ACC112 (cell line): Measurements from ENCODE around the gene TBC1D3I.
"Not testable (repeated sequence)": the region's sequence is repeated elsewhere in the genome, so short reads cannot be mapped to it uniquely, and the experiment has no call there.

ENCODE experiments used
- H2AFZ ChIP-seq: fragments of 200-600 bp; sonication (generic); one replicate; pipeline ENCODE4 v1.6.0; 2017; ENCODE audit warnings: antibody characterized with exemption, low read length; ENCODE audit not compliant: unreplicated experiment
- H3K27ac ChIP-seq: fragments of 200-600 bp; sonication (generic); 2 replicates; pipeline ENCODE4 v1.5.1; 2014; ENCODE audit warnings: low read depth, mild to moderate bottlenecking, antibody characterized with exemption, low read length, moderate library complexity
- H3K27me3 ChIP-seq: fragments of 200-600 bp; sonication (generic); 2 replicates; pipeline ENCODE4 v1.6.1; 2014; ENCODE audit warnings: mild to moderate bottlenecking, antibody characterized with exemption, low read length, moderate library complexity, mixed read lengths; ENCODE audit not compliant: insufficient read depth
- H3K36me3 ChIP-seq: fragments of 200-600 bp; sonication (generic); 2 replicates; pipeline ENCODE4 v1.6.1; 2016; ENCODE audit warnings: mild to moderate bottlenecking, antibody characterized with exemption, low read length, moderate library complexity, mixed read lengths; ENCODE audit not compliant: insufficient read depth
- H3K4me1 ChIP-seq: fragments of 200-600 bp; sonication (generic); one replicate; pipeline ENCODE4 v1.6.1; 2016; ENCODE audit warnings: low read length, mixed read lengths; ENCODE audit not compliant: insufficient read depth, unreplicated experiment, control insufficient read depth
- H3K4me3 ChIP-seq: fragments of 200-600 bp; sonication (generic); 2 replicates; pipeline ENCODE4 v1.5.1; 2014; ENCODE audit warnings: mild to moderate bottlenecking, low read depth, low read length
- H3K79me2 ChIP-seq: fragments of 200-600 bp; sonication (generic); one replicate; pipeline ENCODE4 v1.6.0; 2016; ENCODE audit warnings: low read length; ENCODE audit not compliant: control insufficient read depth, unreplicated experiment, insufficient read depth

TBC1D3I gene

DNA sequence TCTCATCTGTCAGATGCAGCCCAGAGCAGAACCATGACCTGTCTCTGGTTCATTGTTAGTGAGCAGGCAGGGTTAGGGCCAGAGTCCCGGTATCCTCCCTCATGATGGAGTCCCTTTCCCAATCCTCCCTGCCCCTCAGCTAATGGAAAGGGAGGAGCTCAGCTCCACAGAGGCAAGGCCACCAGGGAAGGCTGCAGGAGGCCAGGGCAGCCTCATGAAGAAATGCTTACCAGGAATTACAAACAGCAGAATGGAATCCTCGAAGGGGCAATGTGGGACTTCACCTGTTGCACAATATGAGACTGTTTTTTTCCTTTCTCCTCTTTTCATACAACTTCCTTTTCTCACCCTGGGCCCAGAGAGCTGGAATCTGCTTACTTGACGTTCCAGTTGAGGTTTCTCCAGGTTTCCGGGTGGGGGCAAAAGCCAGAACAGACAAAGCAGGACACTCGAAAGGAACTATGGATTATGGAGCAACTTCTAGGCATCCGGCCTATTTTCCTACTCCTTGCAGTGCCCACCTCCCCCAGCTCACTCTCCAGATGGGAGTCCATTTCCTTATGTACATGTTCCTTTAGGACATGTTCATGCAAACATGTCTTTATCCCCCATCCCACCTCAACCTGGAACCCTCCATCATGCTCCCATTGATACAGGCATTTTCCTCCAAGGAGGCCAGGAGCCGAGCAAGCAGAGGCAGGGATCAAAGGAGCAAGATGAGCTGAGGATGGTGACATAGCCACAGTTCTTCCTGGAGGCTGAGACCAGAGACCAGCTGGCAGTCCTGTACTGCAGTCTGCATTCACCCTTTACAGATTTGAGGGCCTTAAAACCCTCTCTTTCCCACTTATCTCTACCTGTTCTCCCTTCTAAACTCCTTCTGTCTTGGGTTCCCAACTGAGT is 48.7 kb downstream of the TBC1D3I start:
- not testable (repeated sequence) for H3K79me2 ChIP-seq, H2AFZ ChIP-seq, H3K27ac ChIP-seq, H3K36me3 ChIP-seq, H3K4me1 ChIP-seq, H3K4me3 ChIP-seq
- peaks cover 78% of the 10 kb centered on the region for H3K27me3 ChIP-seq

DNA sequence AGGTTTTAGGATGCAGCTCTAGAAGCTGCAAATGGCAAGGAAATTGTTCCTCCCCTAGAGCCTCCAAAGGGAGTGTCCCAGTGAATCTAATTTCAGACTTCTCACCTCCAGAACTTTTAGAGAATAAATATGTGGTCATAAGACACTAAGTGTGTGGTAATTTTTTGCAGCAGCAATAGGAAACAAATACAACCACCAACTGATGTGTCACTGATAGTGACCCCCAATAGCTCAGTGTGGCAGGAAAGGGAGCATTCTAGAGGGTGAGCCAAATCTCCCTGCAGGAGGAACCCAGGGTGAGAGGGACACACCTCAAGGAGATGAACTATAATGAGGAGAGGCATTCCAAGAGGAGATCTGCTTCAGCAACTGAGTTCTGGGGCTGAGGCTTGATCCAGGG is 49.5 kb downstream of the TBC1D3I start:
- Histone ChIP-seq H3K4me1 (no peaks in the 10 kb centered on the region), H3K79me2 (no peaks in the 10 kb centered on the region), H2AFZ (no peak overlapping the region), H3K27ac (no peak overlapping the region), H3K27me3 (peaks cover 85% of the 10 kb centered on the region), H3K4me3 (no peak overlapping the region), H3K36me3 (no peaks in the 10 kb centered on the region)

DNA sequence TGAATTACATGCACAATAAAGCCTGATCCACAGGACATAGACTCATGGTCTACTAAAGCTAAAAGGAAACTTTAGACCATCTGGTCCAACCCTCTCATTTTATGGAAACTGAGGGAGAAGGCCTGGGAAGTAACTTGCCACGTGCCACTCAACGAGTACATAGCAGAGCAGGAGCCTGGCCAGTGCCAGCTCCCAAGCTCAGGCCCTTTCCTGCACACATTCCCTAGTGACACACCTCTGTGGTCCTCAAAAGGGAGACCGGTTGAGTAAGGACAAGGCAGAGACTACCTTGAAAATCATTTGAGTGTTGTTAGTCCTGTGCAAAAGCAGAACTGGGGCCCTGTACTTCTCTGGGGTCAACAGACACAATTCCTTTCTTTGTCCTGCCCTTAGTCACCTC is 50.7 kb downstream of the TBC1D3I start:
- Histone ChIP-seq H3K4me3 (no peak overlapping the region), H3K36me3 (no peaks in the 10 kb centered on the region), H2AFZ (no peak overlapping the region), H3K79me2 (no peaks in the 10 kb centered on the region), H3K27me3 (peaks cover 89% of the 10 kb centered on the region), H3K27ac (no peak overlapping the region), H3K4me1 (no peaks in the 10 kb centered on the region)

DNA sequence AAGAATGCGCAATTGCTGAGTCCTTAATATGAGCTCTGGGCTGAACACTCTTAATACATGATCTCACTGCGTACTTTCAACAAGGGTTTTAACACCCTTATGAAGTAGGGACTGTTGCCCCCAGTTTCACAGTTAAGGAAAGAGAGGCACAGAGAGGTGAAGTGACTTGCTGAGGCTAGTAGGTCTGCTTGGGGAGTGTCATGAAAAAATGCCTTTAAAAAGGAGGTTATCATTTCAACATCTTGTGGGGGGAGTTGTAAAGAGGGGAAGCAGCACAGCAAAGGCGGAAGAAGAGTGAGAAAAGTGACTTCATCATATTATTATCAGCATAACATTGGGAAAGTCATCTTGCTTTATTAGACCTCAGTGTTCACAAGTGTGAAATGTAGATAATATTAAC is 51.4 kb downstream of the TBC1D3I start:
- H3K27ac ChIP-seq, result no peak overlapping the region

DNA sequence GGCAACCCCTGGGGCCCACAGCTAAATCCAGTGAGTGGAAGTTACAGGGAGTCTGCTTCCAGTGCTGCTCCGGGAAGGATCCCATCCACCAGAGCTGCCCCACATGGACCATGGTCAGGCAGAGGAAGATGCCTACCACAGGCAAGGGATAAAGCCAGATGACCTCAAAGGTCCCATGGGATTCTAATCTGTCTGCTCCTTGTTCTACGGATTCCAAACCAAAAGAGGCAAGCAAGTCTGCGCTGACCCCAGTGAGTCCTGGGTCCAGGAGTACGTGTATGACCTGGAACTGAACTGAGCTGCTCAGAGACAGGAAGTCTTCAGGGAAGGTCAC is 52.1 kb downstream of the TBC1D3I start:
- Histone ChIP-seq H3K27ac (no peak overlapping the region), H3K27me3 (peaks cover 79% of the 10 kb centered on the region), H2AFZ (no peak overlapping the region), H3K79me2 (no peaks in the 10 kb centered on the region), H3K4me3 (no peak overlapping the region), H3K4me1 (no peaks in the 10 kb centered on the region), H3K36me3 (no peaks in the 10 kb centered on the region)

More for the DNA sequence above, 51.4 kb downstream of the TBC1D3I start:
- H3K4me3 ChIP-seq, result no peak overlapping the region
- peaks cover 82% of the 10 kb centered on the region for H3K27me3 ChIP-seq
- no peaks in the 10 kb centered on the region for H3K79me2 ChIP-seq
- H2AFZ ChIP-seq, result no peak overlapping the region
- no peaks in the 10 kb centered on the region for H3K36me3 ChIP-seq
- H3K4me1 ChIP-seq, result no peaks in the 10 kb centered on the region

DNA sequence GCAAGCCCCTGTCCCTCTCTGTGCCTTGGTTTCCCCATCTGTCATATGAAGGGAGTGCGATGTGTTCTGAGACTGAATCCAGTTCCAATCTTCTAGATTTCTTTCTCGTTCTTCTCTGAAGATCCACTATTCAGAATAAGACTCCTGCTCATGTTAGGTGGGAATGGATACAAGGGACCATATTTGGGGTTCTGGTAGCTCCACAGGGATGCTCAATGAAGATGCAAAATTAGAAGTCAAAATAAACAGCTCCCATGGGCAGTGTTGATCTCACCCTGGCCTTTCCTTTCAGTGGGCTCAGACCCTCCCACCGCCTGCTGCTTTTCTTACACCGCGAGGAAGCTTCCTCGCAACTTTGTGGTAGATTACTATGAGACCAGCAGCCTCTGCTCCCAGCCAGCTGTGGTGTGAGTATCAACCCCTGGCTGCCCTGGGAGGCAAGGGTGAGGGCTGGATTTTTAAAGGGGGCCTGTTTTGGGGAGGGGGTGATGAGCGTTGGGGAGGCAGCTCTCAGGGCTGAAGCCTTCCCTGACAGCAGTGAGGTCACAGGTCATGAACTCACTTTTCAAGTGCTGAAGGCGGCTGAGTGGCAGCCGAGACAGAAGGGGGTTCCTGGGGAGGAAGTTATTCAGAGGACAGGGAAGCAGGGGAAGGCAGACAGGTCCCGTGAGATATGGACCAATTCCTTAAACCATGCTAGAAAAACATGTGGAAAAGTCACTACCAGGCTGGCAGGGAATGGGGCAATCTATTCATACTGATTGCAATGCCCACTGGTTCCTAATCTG is 52.7 kb downstream of the TBC1D3I start:
- not testable (repeated sequence) for H3K4me1 ChIP-seq, H3K4me3 ChIP-seq, H3K36me3 ChIP-seq, H3K79me2 ChIP-seq, H3K27ac ChIP-seq, H2AFZ ChIP-seq
- H3K27me3 ChIP-seq, result peaks cover 79% of the 10 kb centered on the region

DNA sequence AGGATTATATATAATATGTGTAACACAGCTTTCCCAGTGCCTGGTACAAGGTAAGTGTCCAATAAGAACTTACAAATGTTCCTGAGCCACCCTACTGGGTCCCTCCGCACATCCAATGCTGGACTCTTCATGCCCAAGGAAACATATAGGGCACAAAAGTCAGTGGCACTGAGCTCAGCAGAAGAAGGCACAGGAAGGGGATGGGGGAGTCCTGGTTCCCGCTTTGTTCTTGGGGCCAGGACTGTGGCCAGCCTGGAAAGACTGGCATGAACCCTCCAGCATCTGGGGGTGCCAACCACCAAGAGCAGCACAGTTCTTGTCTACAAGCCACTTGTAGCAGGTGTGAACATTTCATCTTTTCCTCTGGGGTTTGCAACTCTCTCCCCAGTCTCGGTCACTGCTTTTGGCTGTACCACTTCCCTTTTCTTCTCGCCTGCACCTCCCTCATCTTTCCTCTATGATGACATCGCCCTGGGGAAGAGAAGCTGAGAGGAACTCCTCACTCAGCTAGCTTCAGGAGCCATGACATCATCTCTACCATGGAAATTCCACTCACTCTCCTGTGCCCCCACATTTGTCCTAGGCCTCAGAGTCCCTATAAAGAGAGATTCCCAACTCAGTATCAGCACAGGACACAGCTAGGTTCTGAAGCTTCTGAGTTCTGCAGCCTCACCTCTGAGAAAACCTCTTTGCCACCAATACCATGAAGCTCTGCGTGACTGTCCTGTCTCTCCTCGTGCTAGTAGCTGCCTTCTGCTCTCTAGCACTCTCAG is 53.7 kb downstream of the TBC1D3I start, which contains the start of gene CCL4L2:
TSS of gene CCL4L2 (plus strand) at position 625 of the 773 bp plus-strand sequence.
- not testable (repeated sequence) for H3K36me3 ChIP-seq, H3K4me1 ChIP-seq, H2AFZ ChIP-seq, H3K27ac ChIP-seq, H3K4me3 ChIP-seq, H3K79me2 ChIP-seq
- H3K27me3 ChIP-seq, result peaks cover 78% of the 10 kb centered on the region

DNA sequence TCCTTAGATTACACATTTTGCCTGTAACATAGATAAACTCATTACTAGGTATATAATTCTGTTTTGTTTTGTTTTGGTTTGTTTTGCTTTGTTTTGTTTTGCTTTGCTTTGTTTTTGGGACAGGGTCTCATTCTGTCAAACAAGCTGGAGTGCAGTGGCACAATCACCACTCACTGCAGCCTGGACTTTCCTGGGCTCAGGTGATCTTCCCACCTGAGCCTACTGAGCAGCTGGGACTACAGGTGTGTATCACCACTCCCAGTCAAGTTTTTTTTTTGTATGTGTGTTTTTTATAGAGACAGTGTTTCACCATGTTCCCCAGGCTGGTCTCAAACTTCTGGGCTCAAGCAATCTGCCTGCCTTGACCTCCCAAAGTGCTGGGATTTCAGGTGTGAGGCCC is 54.8 kb downstream of the TBC1D3I start:
- H3K27ac ChIP-seq, result no peak overlapping the region
- H3K4me1 ChIP-seq, result no peaks in the 10 kb centered on the region
- no peak overlapping the region for H3K4me3 ChIP-seq
- H3K36me3 ChIP-seq, result no peaks in the 10 kb centered on the region
- peaks cover 72% of the 10 kb centered on the region for H3K27me3 ChIP-seq
- H3K79me2 ChIP-seq, result no peaks in the 10 kb centered on the region
- H2AFZ ChIP-seq, result no peak overlapping the region

DNA sequence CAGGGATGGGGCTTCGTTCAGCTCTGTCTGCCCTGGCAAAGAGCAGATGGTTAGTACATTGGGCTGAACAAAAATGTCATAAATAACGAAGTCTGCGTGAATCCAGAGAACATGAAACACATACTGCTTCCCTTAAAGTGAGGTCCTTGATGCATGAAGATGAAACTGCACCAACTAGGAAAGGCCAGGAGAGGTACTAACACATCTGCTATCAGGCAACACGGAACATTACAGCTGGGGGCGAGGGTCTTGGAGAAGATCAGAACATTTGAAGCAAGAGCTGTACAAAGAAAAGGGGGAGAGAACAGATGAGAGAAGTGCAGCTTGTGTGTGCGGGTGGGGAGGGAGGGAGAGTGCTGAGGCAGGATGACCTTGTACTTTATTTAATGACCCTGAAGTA is 57.0 kb downstream of the TBC1D3I start:
- H3K4me1 ChIP-seq, H3K4me3 ChIP-seq, H3K36me3 ChIP-seq, H3K27ac ChIP-seq, H2AFZ ChIP-seq, H3K79me2 ChIP-seq: not testable (repeated sequence)
- peaks cover 51% of the 10 kb centered on the region for H3K27me3 ChIP-seq

DNA sequence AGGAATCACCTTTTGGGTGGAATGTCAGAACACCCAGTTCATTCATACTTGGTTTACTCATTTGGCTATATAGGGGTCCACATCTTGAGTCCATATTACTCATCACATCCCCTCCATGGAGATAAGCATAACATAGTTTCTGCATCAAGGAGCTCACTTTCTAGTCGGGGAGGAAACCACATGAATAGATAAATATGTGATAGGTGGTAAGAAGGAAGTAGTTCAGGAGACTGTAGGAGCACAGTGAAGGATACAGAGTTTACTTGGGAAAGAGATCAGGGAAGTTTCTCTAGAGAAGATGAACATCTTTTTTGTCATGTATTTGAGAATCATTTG is 57.9 kb downstream of the TBC1D3I start:
- H3K4me3 ChIP-seq, H3K27ac ChIP-seq, H3K4me1 ChIP-seq, H3K79me2 ChIP-seq, H3K36me3 ChIP-seq, H2AFZ ChIP-seq: not testable (repeated sequence)
- peaks cover 41% of the 10 kb centered on the region for H3K27me3 ChIP-seq
